HCT116 (cell line): ENCODE measurements around the gene PRLR. TPM values are rescaled to one million over a fixed set of nuclear protein-coding genes. Genes with fewer than 3 reads are reported as not detected.

Source experiments
- ATAC-seq: fragments of 200-7000 bp; cut with Tn5 transposase; 2 replicates; pipeline ENCODE4 v1.9.1; 2020; ENCODE audit warnings: mild to moderate bottlenecking, moderate library complexity
- BruUV-seq: library from RNA; stranded (reverse); fragments of 400-500 nt; replicated peaks from 2 replicates; lab custom pipeline; 2021; lab: Mats Ljungman, UMichigan
- CTCF ChIA-PET: fragments of 300-600 bp; sonication (Branson Sonifier 250); formaldehyde crosslinking; loops from one replicate; lab custom pipeline; 2021; ENCODE audit warnings: antibody characterized with exemption; lab: Charles Lee
- POLR2A ChIA-PET: fragments of 300-600, 350-600 bp; sonication (Branson Sonifier 250); formaldehyde crosslinking; loops from one replicate; lab custom pipeline; 2021; ENCODE audit warnings: antibody characterized with exemption; lab: Charles Lee
- RAD21 ChIA-PET, 2 experiments: fragments of 300-600 bp; sonication (Branson Sonifier 250); formaldehyde crosslinking; loops; one replicate each; lab custom pipeline; 2023; ENCODE audit warnings: low total read pairs in 2 of 2; ENCODE audit not compliant: uncharacterized antibody in 2 of 2, unreplicated experiment in 2 of 2, low non-redundant PET in 1 of 2; lab: Charles Lee
- DNase-seq: peaks from one replicate; pipeline ENCODE4 v3.0.0-alpha.2; 2010; ENCODE audit warnings: low read depth, low spot score
- H2AFZ ChIP-seq: fragments of 200-600 bp; shearing (Covaris generic), sonication (generic); 2 replicates; pipeline ENCODE4 v1.6.1; 2017; ENCODE audit warnings: low read depth, mixed run types, mixed read lengths, antibody characterized with exemption, low read length; ENCODE audit not compliant: poor library complexity, severe bottlenecking
- H3K27ac ChIP-seq: 2 replicates; pipeline ENCODE4 v1.5.1; 2012; ENCODE audit warnings: low read depth, low read length
- H3K27me3 ChIP-seq: fragments of 200-600 bp; sonication (generic); 2 replicates; pipeline ENCODE4 v1.6.1; 2016; ENCODE audit warnings: mixed run types, low read length, mixed read lengths; ENCODE audit not compliant: insufficient read depth
- H3K36me3 ChIP-seq, 2 experiments: fragments of 200-500 bp in 1 of 2; fragments of 200-600 bp in 1 of 2; sonication (Bioruptor generic) in 1 of 2; sonication (generic) in 1 of 2; 2 replicates each; pipeline versions ENCODE4 v1.5.1 to v1.6.1; 2014 to 2016; ENCODE audit warnings: low read length in 2 of 2, inconsistent platforms in 1 of 2, mixed read lengths in 1 of 2, mixed run types in 1 of 2; ENCODE audit not compliant: insufficient read depth in 2 of 2, control insufficient read depth in 1 of 2
- H3K4me1 ChIP-seq, 2 experiments: fragments of 200-600 bp in 1 of 2; sonication (generic) in 1 of 2; 2 replicates each; pipeline versions ENCODE4 v1.5.1 to v1.6.1; 2012 to 2017; ENCODE audit warnings: low read length in 2 of 2, inconsistent platforms in 1 of 2, mild to moderate bottlenecking in 1 of 2, mixed read lengths in 1 of 2, mixed run types in 1 of 2, moderate library complexity in 1 of 2; ENCODE audit not compliant: insufficient read depth in 2 of 2, control insufficient read depth in 1 of 2
- H3K4me2 ChIP-seq: fragments of 200-600 bp; sonication (generic); 2 replicates; pipeline ENCODE4 v1.6.1; 2017; ENCODE audit warnings: mixed run types, low read length, mixed read lengths
- H3K4me3 ChIP-seq, 2 experiments: fragments of 200-600 bp in 1 of 2; sonication (generic) in 1 of 2; replicated peaks in 1 of 2; 2 replicates each; pipeline ENCODE4 v1.5.1; 2011 to 2016; ENCODE audit warnings: low read length in 2 of 2, control low read depth in 1 of 2, low read depth in 1 of 2, mild to moderate bottlenecking in 1 of 2, mixed read lengths in 1 of 2, mixed run types in 1 of 2
- H3K79me2 ChIP-seq: fragments of 200-600 bp; sonication (generic); 2 replicates; pipeline ENCODE4 v1.6.1; 2017; ENCODE audit warnings: mild to moderate bottlenecking, mixed run types, low read length, moderate library complexity, mixed read lengths; ENCODE audit not compliant: insufficient read depth
- H3K9ac ChIP-seq: fragments of 200-600 bp; sonication (generic); 2 replicates; pipeline ENCODE4 v1.6.1; 2016; ENCODE audit warnings: low read length, mixed read lengths
- H3K9me2 ChIP-seq: fragments of 200-600 bp; sonication (generic), shearing (Covaris generic); 2 replicates; pipeline ENCODE4 v1.6.1; 2017; ENCODE audit warnings: mixed run types, mild to moderate bottlenecking, moderate library complexity; ENCODE audit not compliant: insufficient read depth
- H3K9me3 ChIP-seq, 2 experiments: fragments of 200-500 bp in 1 of 2; fragments of 200-600 bp in 1 of 2; sonication (Bioruptor generic) in 1 of 2; sonication (generic) in 1 of 2; 2 replicates each; pipeline ENCODE4 v1.6.1; 2014 to 2017; ENCODE audit warnings: low read length in 2 of 2, mixed read lengths in 2 of 2, inconsistent platforms in 1 of 2, low read depth in 1 of 2, mild to moderate bottlenecking in 1 of 2, mixed run types in 1 of 2, moderate library complexity in 1 of 2; ENCODE audit not compliant: control insufficient read depth in 1 of 2, insufficient read depth in 1 of 2
- H4K20me1 ChIP-seq: fragments of 200-600 bp; sonication (generic), shearing (Covaris generic); 2 replicates; pipeline ENCODE4 v1.6.1; 2017; ENCODE audit warnings: mixed run types, mild to moderate bottlenecking, moderate library complexity; ENCODE audit not compliant: insufficient read depth
- ATF3 ChIP-seq: IDR thresholded peaks from 2 replicates; pipeline ENCODE4 v1.6.1; 2012
- CEBPB ChIP-seq: IDR thresholded peaks from 2 replicates; pipeline ENCODE4 v1.6.1; 2012; ENCODE audit warnings: low read depth
- CTCF ChIP-seq, 3 experiments: fragments of 200-600 bp in 1 of 3; sonication (generic) in 1 of 3; IDR thresholded peaks in 2 of 3; conservative IDR thresholded peaks in 1 of 3; 2 replicates each; pipeline ENCODE4 v1.5.1; 2012 to 2017; ENCODE audit warnings: low read depth in 2 of 3, low read length in 2 of 3, antibody characterized with exemption in 1 of 3, borderline replicate concordance in 1 of 3, control low read depth in 1 of 3, mild to moderate bottlenecking in 1 of 3, mixed read lengths in 1 of 3, mixed run types in 1 of 3, moderate library complexity in 1 of 3; ENCODE audit not compliant: insufficient read depth in 1 of 3
- ELF1 ChIP-seq: IDR thresholded peaks from 2 replicates; pipeline ENCODE4 v1.6.1; 2012; ENCODE audit warnings: low read depth, borderline replicate concordance
- EZH2phosphoT487 ChIP-seq: fragments of 200-600 bp; IDR thresholded peaks from 2 replicates; pipeline ENCODE4 v1.6.1; 2018; ENCODE audit warnings: antibody characterized with exemption, borderline replicate concordance
- FOSL1 ChIP-seq: IDR thresholded peaks from 2 replicates; pipeline ENCODE4 v1.6.1; 2012; ENCODE audit warnings: low read depth
- JUND ChIP-seq: IDR thresholded peaks from 2 replicates; pipeline ENCODE4 v1.6.1; 2012
- MAX ChIP-seq: IDR thresholded peaks from 2 replicates; pipeline ENCODE4 v1.6.1; 2012
- RAD21 ChIP-seq: IDR thresholded peaks from 2 replicates; pipeline ENCODE4 v1.6.1; 2012; ENCODE audit warnings: low read depth, mild to moderate bottlenecking
- SIN3A ChIP-seq: IDR thresholded peaks from 2 replicates; pipeline ENCODE4 v1.6.1; 2012; ENCODE audit warnings: low read depth
- SP1 ChIP-seq: IDR thresholded peaks from 2 replicates; pipeline ENCODE4 v1.6.1; 2012; ENCODE audit warnings: low read depth
- SRF ChIP-seq: IDR thresholded peaks from 2 replicates; pipeline ENCODE4 v1.6.1; 2012; ENCODE audit warnings: low read depth
- YY1 ChIP-seq: IDR thresholded peaks from 2 replicates; pipeline ENCODE4 v1.6.1; 2011; ENCODE audit warnings: low read length, low read depth, moderate library complexity, mild to moderate bottlenecking; ENCODE audit not compliant: insufficient replicate concordance; ENCODE audit errors: extremely low read depth
- intact Hi-C: fragments of 100-400 bp; cut with micrococcal nuclease; formaldehyde crosslinking; loops from 2 replicates; pipeline ENCODE4 v1.10.0; 2022
- total RNA-seq: library from RNA; stranded (reverse); gene quantifications from one replicate; pipeline ENCODE4 v1.2.1, GENCODE V29; 2021; ENCODE audit not compliant: unreplicated experiment

The PRLR gene
- total RNA-seq, 1 experiment from 2014 or later = 0.10 TPM

GRCh38 chr5:35041261-35041660 lies 189.0 kb downstream of the PRLR start:
- no peak overlapping the region for H3K4me2 ChIP-seq
- no peak for TF ChIP-seq SP1
- no peak for TF ChIP-seq CTCF (IDR thresholded peaks at IDR 0.05 in 2 of 3, conservative IDR thresholded peaks at IDR 0.05 in 1 of 3; ENCODE audit: borderline replicate concordance in 1 of 3, insufficient read depth in 1 of 3, low read depth in 2 of 3, low read length in 2 of 3)
- TF ChIP-seq RAD21 = no peak
- no peak for TF ChIP-seq ELF1
- TF ChIP-seq, all 23 proteins: peak for 0
- DNase-seq (no peak), ATAC-seq (no peak)
- Histone ChIP-seq H4K20me1 (no peaks in the 10 kb centered on the region), H3K9me2 (no peaks in the 10 kb centered on the region), H3K27me3 (peaks cover 68% of the 10 kb centered on the region), H3K27ac (no peak overlapping the region), H3K9ac (no peak overlapping the region), H3K79me2 (no peaks in the 10 kb centered on the region), H3K4me1 (no peaks in the 10 kb centered on the region), H3K4me3 (no peak overlapping the region), H3K36me3 (no peaks in the 10 kb centered on the region), H3K9me3 (no peaks in the 10 kb centered on the region), H2AFZ (no peak overlapping the region)
- ChIA-PET POLR2A (no interaction called here), RAD21 (no interaction called here), CTCF (no interaction called here)
- no TSS peak for BruUV-seq
- intact Hi-C loops = no loop called here

GRCh38 chr5:35038891-35039290 lies 191.4 kb downstream of the PRLR start:
- Histone ChIP-seq H3K4me3 (no peak overlapping the region), H4K20me1 (no peaks in the 10 kb centered on the region), H3K27ac (no peak overlapping the region), H3K4me1 (no peaks in the 10 kb centered on the region), H3K9me2 (no peaks in the 10 kb centered on the region), H2AFZ (no peak overlapping the region), H3K9me3 (no peaks in the 10 kb centered on the region), H3K4me2 (no peak overlapping the region), H3K27me3 (peaks cover 84% of the 10 kb centered on the region), H3K79me2 (no peaks in the 10 kb centered on the region), H3K9ac (no peak overlapping the region), H3K36me3 (no peaks in the 10 kb centered on the region)
- ChIA-PET RAD21 (no interaction called here), CTCF (no interaction called here), POLR2A (no interaction called here)
- intact Hi-C loops = no loop called here
- no TSS peak for BruUV-seq
- TF ChIP-seq MAX (no peak), CTCF (IDR thresholded peaks at IDR 0.05 in 2 of 3, conservative IDR thresholded peaks at IDR 0.05 in 1 of 3; ENCODE audit: borderline replicate concordance in 1 of 3, insufficient read depth in 1 of 3, low read depth in 2 of 3, low read length in 2 of 3) (no peak), EZH2phosphoT487 (no peak), YY1 (no peak), SRF (no peak), JUND (no peak), FOSL1 (no peak), CEBPB (no peak), SIN3A (no peak), ATF3 (no peak)
- DNase-seq = no peak
- ATAC-seq = no peak
